HepG2 (cell line): Measurements from ENCODE around the gene LRPPRC. TPM values are rescaled to one million over a fixed set of nuclear protein-coding genes. Genes with fewer than 3 reads are reported as not detected.

Experiments
- CBX1 ChIP-seq: IDR thresholded peaks from one replicate; pipeline ENCODE4 v1.6.1; 2016; ENCODE audit warnings: antibody characterized with exemption, low read depth
- CREM ChIP-seq, 2 experiments: sonication (generic) in 1 of 2; formaldehyde crosslinking in 1 of 2; IDR thresholded peaks; 2 replicates each; pipeline versions ENCODE4 v1.4.0 to v1.6.1; 2016 to 2020; ENCODE audit warnings: antibody characterized with exemption in 1 of 2, mild to moderate bottlenecking in 1 of 2, missing genetic modification reagents in 1 of 2
- EZH2 ChIP-seq: conservative IDR thresholded peaks from 2 replicates; pipeline ENCODE4 v1.6.1; 2012; ENCODE audit warnings: mild to moderate bottlenecking, low read depth, low read length, moderate library complexity
- FOXK1 ChIP-seq: sonication (generic); formaldehyde crosslinking; IDR thresholded peaks from 2 replicates; pipeline ENCODE4 v1.4.0; 2020; ENCODE audit warnings: low read depth, missing genetic modification reagents, borderline replicate concordance
- HOXA9 ChIP-seq: sonication (generic); formaldehyde crosslinking; IDR thresholded peaks from 2 replicates; pipeline ENCODE4 v1.8.1; 2022; ENCODE audit warnings: missing genetic modification reagents, mild to moderate bottlenecking, moderate library complexity, borderline replicate concordance
- IRF2 ChIP-seq: IDR thresholded peaks from 2 replicates; pipeline ENCODE4 v1.6.1; 2018; ENCODE audit warnings: missing genetic modification reagents, missing compliant biosample characterization
- NRL ChIP-seq: sonication (generic); formaldehyde crosslinking; IDR thresholded peaks from 2 replicates; pipeline ENCODE4 v1.5.0; 2020; ENCODE audit warnings: missing genetic modification reagents, mild to moderate bottlenecking, moderate library complexity, borderline replicate concordance
- PPARG ChIP-seq: conservative IDR thresholded peaks from 2 replicates; pipeline ENCODE4 v1.6.1; 2016; ENCODE audit warnings: missing biosample characterization, missing genetic modification reagents
- RELA ChIP-seq: sonication (generic); formaldehyde crosslinking; IDR thresholded peaks from 2 replicates; pipeline ENCODE4 v1.4.0; 2020; ENCODE audit warnings: missing genetic modification reagents
- TEAD3 ChIP-seq: optimal IDR thresholded peaks from 2 replicates; pipeline ENCODE3; 2016; ENCODE audit warnings: borderline replicate concordance
- ZNF180 ChIP-seq: sonication (generic); formaldehyde crosslinking; IDR thresholded peaks from 2 replicates; pipeline ENCODE4 v1.4.0; 2020; ENCODE audit warnings: low read depth, missing genetic modification reagents, borderline replicate concordance
- ZNF251 ChIP-seq: sonication (generic); formaldehyde crosslinking; IDR thresholded peaks from 2 replicates; pipeline ENCODE4 v1.9.0; 2021; ENCODE audit warnings: mild to moderate bottlenecking, missing genetic modification reagents
- ZNF790 ChIP-seq: sonication (generic); formaldehyde crosslinking; IDR thresholded peaks from 2 replicates; pipeline ENCODE4 v1.8.0; 2022; ENCODE audit warnings: missing genetic modification reagents, mild to moderate bottlenecking, borderline replicate concordance
- polyA plus RNA-seq, 8 experiments: library from polyadenylated mRNA; depleted of rRNA in 3 of 8; stranded (reverse) in 7 of 8; unstranded in 1 of 8; fragments of >200 nt; fragmentation: Illumina TruSeq in 4 of 8; extraction: Trizol in 4 of 8; gene quantifications; 2 replicates each; pipeline versions ENCODE4 v1.2.1 to v1.2.3, GENCODE V29; 2011 to 2016; ENCODE audit warnings: low read depth in 4 of 8, missing spikeins in 1 of 8, mixed read lengths in 1 of 8; ENCODE audit not compliant: insufficient read depth in 1 of 8
- total RNA-seq, 5 experiments: library from RNA; depleted of rRNA; stranded (reverse); fragments of >200 nt; fragmentation: Illumina TruSeq; extraction: Trizol; gene quantifications; 2 replicates each; pipeline ENCODE4 v1.2.3, GENCODE V29; 2016; ENCODE audit warnings: low read depth in 1 of 5
- TF ChIP-seq, protein P1 (sequence below): sonication (generic); formaldehyde crosslinking; IDR thresholded peaks from 2 replicates; pipeline ENCODE4 v1.4.0; 2020; ENCODE audit warnings: mild to moderate bottlenecking, low read depth, missing genetic modification reagents
- TF ChIP-seq, protein P2 (sequence below): sonication (generic); formaldehyde crosslinking; conservative IDR thresholded peaks from 2 replicates; pipeline ENCODE4 v1.4.0; 2020; ENCODE audit warnings: missing genetic modification reagents
- TF ChIP-seq, protein P3 (sequence below): sonication (generic); formaldehyde crosslinking; IDR thresholded peaks from 2 replicates; pipeline ENCODE4 v1.8.1; 2023; ENCODE audit warnings: mild to moderate bottlenecking, missing genetic modification reagents
- TF ChIP-seq, protein P4 (sequence below): sonication (generic); formaldehyde crosslinking; IDR thresholded peaks from one replicate; pipeline ENCODE4 v1.5.1; 2020; ENCODE audit warnings: mild to moderate bottlenecking, missing genetic modification reagents; ENCODE audit errors: not compliant biosample characterization

The LRPPRC gene
- total and polyA plus RNA-seq, 2 of the 13 experiments (the other 11 are each of a cell fraction or from before 2014, with no cell fraction given) = 117 to 167 TPM

DNA sequence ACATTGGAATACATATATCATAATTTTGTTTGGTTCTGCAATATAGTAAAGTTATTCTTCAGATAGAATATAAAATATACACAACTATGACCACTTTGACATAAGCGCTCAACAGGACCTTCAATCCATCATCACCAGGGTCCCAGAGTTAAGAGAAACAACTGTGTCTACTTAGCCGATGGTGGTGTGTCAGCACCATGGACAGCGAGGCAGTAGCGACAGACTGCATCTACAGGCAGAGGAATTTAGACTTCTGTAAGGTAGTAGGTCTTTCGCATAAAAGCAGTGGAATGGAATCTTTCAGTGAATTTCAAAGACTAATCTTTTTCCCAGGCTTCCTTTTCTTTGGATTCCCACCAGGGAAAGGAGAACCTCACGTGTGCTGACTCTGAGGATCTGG lies 20.5 kb upstream of the LRPPRC start (continued):
- TF ChIP-seq NRL (no peak), IRF2 (peak; percentile 73; the same call in 1 of the 2 replicates), CBX1 (no peak), PPARG (CRISPR knock-in tag) (peak; percentile 85), ZNF790 (peak; percentile 62; the same call in 1 of the 2 replicates), FOXK1 (CRISPR knock-in tag) (peak; percentile 84; the same call in 1 of the 2 replicates), HOXA9 (peak; percentile 82; the same call in 1 of the 2 replicates), TEAD3 (CRISPR knock-in tag) (peak; percentile 71), RELA (no peak), ZNF251 (CRISPR knock-in tag) (0 out of 2 replicates have a peak, but pooled peaks have one; percentile 54), ZNF180 (CRISPR knock-in tag) (no peak), EZH2 (no peak), CREM (IDR thresholded peaks at IDR 0.05) (no peak), CREM (CRISPR knock-in tag; IDR thresholded peaks at IDR 0.05) (no peak)
- TF ChIP-seq, protein P1, sequence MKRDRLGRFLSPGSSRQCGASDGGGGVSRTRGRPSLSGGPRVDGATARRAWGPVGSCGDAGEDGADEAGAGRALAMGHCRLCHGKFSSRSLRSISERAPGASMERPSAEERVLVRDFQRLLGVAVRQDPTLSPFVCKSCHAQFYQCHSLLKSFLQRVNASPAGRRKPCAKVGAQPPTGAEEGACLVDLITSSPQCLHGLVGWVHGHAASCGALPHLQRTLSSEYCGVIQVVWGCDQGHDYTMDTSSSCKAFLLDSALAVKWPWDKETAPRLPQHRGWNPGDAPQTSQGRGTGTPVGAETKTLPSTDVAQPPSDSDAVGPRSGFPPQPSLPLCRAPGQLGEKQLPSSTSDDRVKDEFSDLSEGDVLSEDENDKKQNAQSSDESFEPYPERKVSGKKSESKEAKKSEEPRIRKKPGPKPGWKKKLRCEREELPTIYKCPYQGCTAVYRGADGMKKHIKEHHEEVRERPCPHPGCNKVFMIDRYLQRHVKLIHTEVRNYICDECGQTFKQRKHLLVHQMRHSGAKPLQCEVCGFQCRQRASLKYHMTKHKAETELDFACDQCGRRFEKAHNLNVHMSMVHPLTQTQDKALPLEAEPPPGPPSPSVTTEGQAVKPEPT (CRISPR knock-in tag) = no peak
- TF ChIP-seq, protein P2, sequence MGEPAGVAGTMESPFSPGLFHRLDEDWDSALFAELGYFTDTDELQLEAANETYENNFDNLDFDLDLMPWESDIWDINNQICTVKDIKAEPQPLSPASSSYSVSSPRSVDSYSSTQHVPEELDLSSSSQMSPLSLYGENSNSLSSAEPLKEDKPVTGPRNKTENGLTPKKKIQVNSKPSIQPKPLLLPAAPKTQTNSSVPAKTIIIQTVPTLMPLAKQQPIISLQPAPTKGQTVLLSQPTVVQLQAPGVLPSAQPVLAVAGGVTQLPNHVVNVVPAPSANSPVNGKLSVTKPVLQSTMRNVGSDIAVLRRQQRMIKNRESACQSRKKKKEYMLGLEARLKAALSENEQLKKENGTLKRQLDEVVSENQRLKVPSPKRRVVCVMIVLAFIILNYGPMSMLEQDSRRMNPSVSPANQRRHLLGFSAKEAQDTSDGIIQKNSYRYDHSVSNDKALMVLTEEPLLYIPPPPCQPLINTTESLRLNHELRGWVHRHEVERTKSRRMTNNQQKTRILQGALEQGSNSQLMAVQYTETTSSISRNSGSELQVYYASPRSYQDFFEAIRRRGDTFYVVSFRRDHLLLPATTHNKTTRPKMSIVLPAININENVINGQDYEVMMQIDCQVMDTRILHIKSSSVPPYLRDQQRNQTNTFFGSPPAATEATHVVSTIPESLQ (CRISPR knock-in tag) = peak; percentile 86; the same call in 1 of the 2 replicates
- TF ChIP-seq, protein P3, sequence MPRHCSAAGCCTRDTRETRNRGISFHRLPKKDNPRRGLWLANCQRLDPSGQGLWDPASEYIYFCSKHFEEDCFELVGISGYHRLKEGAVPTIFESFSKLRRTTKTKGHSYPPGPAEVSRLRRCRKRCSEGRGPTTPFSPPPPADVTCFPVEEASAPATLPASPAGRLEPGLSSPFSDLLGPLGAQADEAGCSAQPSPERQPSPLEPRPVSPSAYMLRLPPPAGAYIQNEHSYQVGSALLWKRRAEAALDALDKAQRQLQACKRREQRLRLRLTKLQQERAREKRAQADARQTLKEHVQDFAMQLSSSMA (CRISPR knock-in tag) = no peak
- TF ChIP-seq, protein P4, sequence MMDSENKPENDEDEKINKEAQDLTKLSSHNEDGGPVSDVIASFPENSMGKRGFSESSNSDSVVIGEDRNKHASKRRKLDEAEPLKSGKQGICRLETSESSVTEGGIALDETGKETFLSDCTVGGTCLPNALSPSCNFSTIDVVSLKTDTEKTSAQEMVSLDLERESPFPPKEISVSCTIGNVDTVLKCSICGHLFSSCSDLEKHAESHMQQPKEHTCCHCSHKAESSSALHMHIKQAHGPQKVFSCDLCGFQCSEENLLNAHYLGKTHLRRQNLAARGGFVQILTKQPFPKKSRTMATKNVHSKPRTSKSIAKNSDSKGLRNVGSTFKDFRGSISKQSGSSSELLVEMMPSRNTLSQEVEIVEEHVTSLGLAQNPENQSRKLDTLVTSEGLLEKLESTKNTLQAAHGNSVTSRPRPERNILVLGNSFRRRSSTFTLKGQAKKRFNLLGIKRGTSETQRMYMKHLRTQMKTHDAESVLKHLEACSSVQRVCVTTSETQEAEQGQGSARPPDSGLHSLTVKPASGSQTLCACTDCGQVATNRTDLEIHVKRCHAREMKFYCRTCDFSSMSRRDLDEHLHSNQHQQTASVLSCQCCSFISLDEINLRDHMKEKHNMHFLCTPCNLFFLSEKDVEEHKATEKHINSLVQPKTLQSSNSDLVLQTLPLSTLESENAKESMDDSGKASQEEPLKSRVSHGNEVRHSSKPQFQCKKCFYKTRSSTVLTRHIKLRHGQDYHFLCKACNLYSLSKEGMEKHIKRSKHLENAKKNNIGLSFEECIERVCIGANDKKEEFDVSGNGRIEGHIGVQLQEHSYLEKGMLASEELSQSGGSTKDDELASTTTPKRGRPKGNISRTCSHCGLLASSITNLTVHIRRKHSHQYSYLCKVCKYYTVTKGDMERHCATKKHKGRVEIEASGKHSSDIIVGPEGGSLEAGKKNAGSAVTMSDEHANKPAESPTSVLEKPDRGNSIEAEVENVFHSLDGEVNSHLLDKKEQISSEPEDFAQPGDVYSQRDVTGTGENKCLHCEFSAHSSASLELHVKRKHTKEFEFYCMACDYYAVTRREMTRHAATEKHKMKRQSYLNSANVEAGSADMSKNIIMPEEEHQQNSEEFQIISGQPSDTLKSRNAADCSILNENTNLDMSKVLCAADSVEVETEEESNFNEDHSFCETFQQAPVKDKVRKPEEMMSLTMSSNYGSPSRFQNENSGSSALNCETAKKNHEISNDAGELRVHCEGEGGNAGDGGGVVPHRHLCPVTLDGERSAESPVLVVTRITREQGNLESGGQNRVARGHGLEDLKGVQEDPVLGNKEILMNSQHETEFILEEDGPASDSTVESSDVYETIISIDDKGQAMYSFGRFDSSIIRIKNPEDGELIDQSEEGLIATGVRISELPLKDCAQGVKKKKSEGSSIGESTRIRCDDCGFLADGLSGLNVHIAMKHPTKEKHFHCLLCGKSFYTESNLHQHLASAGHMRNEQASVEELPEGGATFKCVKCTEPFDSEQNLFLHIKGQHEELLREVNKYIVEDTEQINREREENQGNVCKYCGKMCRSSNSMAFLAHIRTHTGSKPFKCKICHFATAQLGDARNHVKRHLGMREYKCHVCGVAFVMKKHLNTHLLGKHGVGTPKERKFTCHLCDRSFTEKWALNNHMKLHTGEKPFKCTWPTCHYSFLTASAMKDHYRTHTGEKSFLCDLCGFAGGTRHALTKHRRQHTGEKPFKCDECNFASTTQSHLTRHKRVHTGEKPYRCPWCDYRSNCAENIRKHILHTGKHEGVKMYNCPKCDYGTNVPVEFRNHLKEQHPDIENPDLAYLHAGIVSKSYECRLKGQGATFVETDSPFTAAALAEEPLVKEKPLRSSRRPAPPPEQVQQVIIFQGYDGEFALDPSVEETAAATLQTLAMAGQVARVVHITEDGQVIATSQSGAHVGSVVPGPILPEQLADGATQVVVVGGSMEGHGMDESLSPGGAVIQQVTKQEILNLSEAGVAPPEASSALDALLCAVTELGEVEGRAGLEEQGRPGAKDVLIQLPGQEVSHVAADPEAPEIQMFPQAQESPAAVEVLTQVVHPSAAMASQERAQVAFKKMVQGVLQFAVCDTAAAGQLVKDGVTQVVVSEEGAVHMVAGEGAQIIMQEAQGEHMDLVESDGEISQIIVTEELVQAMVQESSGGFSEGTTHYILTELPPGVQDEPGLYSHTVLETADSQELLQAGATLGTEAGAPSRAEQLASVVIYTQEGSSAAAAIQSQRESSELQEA (CRISPR knock-in tag) = no peak
